ENCODE results near the gene PPEF2. TPM values are rescaled to one million over a fixed set of nuclear protein-coding genes. Genes with fewer than 3 reads are reported as not detected.

The PPEF2 gene
- total and polyA plus RNA-seq, 10 of the 15 experiments (the other 5 are each of a cell fraction or from before 2014, with no cell fraction given), result not detected

- no peak for FAIRE-seq
- H3K4me1 ChIP-seq (ENCODE audit: control insufficient read depth, insufficient read depth, low read length), result no peaks in the 10 kb centered on the region
- H3K36me3 ChIP-seq (ENCODE audit: control insufficient read depth in 2 of 2, insufficient read depth in 2 of 2, low read length in 1 of 2), result no peaks in the 10 kb centered on the region
- no peak overlapping the region for H2AFZ ChIP-seq (ENCODE audit: control insufficient read depth, low read depth, low read length)
- H4K20me1 ChIP-seq (ENCODE audit: control insufficient read depth, insufficient read depth), result no peaks in the 10 kb centered on the region
- no peak for ATAC-seq
- CTCF ChIA-PET, result interaction anchor here (1.6 kb wide), 1 partner anchor 9 kb away, joined by 5 read pairs; no protein-coding TSS in a partner anchor
- intact Hi-C loops (cut with micrococcal nuclease; ENCODE audit: unreplicated experiment), result loop anchor here (5.0 kb wide), 1 partner anchor 178 kb away; no protein-coding TSS in a partner anchor
- SMC1A ChIA-PET (ENCODE audit: uncharacterized antibody, unreplicated experiment), result no interaction called here
- RAD21 ChIA-PET (ENCODE audit: unreplicated experiment), result no interaction called here
- no peaks in the 10 kb centered on the region for H3K27me3 ChIP-seq (replicated peaks in 1 of 2; ENCODE audit: control insufficient read depth in 2 of 2, insufficient read depth in 2 of 2, low read length in 1 of 2)
- no peak overlapping the region for H3K4me3 ChIP-seq
- in situ Hi-C loops (cut with MboI), result no loop called here
- no peak overlapping the region for H3K9ac ChIP-seq (ENCODE audit: control insufficient read depth, insufficient read depth, low read length)
- POLR2A ChIA-PET, result no interaction called here
- H3K9me3 ChIP-seq (replicated peaks; ENCODE audit: control insufficient read depth, insufficient read depth, low read length), result no peaks in the 10 kb centered on the region
- TF ChIP-seq JUND (IDR thresholded peaks at IDR 0.05; ENCODE audit: low read depth, low read length) (no peak), MTA2 (IDR thresholded peaks at IDR 0.05; ENCODE audit: low read depth) (no peak), SMAD5 (IDR thresholded peaks at IDR 0.05; ENCODE audit: low read depth) (no peak), NBN (IDR thresholded peaks at IDR 0.05) (no peak), HDAC2 (IDR thresholded peaks at IDR 0.05) (no peak), PAX8 (IDR thresholded peaks at IDR 0.05) (no peak), ZNF622 (IDR thresholded peaks at IDR 0.05) (no peak), POU2F2 (IDR thresholded peaks at IDR 0.05; ENCODE audit: borderline replicate concordance, low read depth, low read length) (no peak)
- BruUV-seq (replicated peaks), result no TSS peak
- no peaks in the 10 kb centered on the region for H3K79me2 ChIP-seq (ENCODE audit: control insufficient read depth, insufficient read depth, low read length)
- DNase-seq (ENCODE audit: low read depth, low spot score), result no peak
- H3K27ac ChIP-seq (ENCODE audit: control insufficient read depth, insufficient read depth), result no peak overlapping the region
- WGBS (ENCODE audit: insufficient coverage, insufficient replicate concordance, low lambda C conversion rate, missing lambda C conversion rate), result 48% methylated on average over 9 of the region's 9 CpGs
- H3K4me2 ChIP-seq (ENCODE audit: control insufficient read depth, insufficient read depth), result no peak overlapping the region
These were observed 12.6 kb downstream of the PPEF2 start for GRCh38 chr4:75889537-75890199.

GRCh38 chr4:75886104-75886503, 16.1 kb downstream of the PPEF2 start:
- SMC1A ChIA-PET (ENCODE audit: uncharacterized antibody, unreplicated experiment), result interaction anchor here (1.1 kb wide), 1 partner anchor 38 kb away, joined by 3 read pairs; no protein-coding TSS in a partner anchor
- no peak overlapping the region for H3K9ac ChIP-seq (ENCODE audit: control insufficient read depth, insufficient read depth, low read length)
- BruUV-seq (replicated peaks), result no TSS peak
- no peaks in the 10 kb centered on the region for H3K36me3 ChIP-seq (ENCODE audit: control insufficient read depth in 2 of 2, insufficient read depth in 2 of 2, low read length in 1 of 2)
- POLR2A ChIA-PET, result no interaction called here
- DNase-seq (ENCODE audit: low read depth, low spot score) (no peak), ATAC-seq (no peak), FAIRE-seq (no peak)
- H2AFZ ChIP-seq (ENCODE audit: control insufficient read depth, low read depth, low read length), result no peak overlapping the region
- H3K9me3 ChIP-seq (replicated peaks; ENCODE audit: control insufficient read depth, insufficient read depth, low read length), result no peaks in the 10 kb centered on the region
- in situ Hi-C loops (cut with MboI), result no loop called here
- WGBS (ENCODE audit: insufficient coverage, insufficient replicate concordance, low lambda C conversion rate, missing lambda C conversion rate), result 63% methylated on average over 24 of the region's 24 CpGs
- H4K20me1 ChIP-seq (ENCODE audit: control insufficient read depth, insufficient read depth), result no peaks in the 10 kb centered on the region
- CTCF ChIA-PET, result interaction anchor here (0.9 to 1.5 kb wide), 2 partner anchors 10 to 112 kb away, joined by 3 to 8 read pairs; no protein-coding TSS in a partner anchor
- TF ChIP-seq STAT3 (IDR thresholded peaks at IDR 0.05; ENCODE audit: low read depth, low read length) (no peak), KDM1A (IDR thresholded peaks at IDR 0.05; ENCODE audit: borderline replicate concordance) (no peak), ZNF592 (IDR thresholded peaks at IDR 0.05) (no peak), BMI1 (IDR thresholded peaks at IDR 0.05; ENCODE audit: borderline replicate concordance) (no peak), ZBED1 (IDR thresholded peaks at IDR 0.05; ENCODE audit: borderline replicate concordance) (no peak), ATF2 (IDR thresholded peaks at IDR 0.05; ENCODE audit: low read length) (no peak), RELA (IDR thresholded peaks at IDR 0.05; ENCODE audit: borderline replicate concordance, partially characterized antibody) (no peak)
- H3K4me1 ChIP-seq (ENCODE audit: control insufficient read depth, insufficient read depth, low read length), result no peaks in the 10 kb centered on the region
- H3K27me3 ChIP-seq (replicated peaks in 1 of 2; ENCODE audit: control insufficient read depth in 2 of 2, insufficient read depth in 2 of 2, low read length in 1 of 2), result no peaks in the 10 kb centered on the region; a peak in 1 of 4 replicates
- intact Hi-C loops (cut with micrococcal nuclease; ENCODE audit: unreplicated experiment), result no loop called here
- RAD21 ChIA-PET (ENCODE audit: unreplicated experiment), result no interaction called here
- no peak overlapping the region for H3K27ac ChIP-seq (ENCODE audit: control insufficient read depth, insufficient read depth)
- no peaks in the 10 kb centered on the region for H3K79me2 ChIP-seq (ENCODE audit: control insufficient read depth, insufficient read depth, low read length)
- no peak overlapping the region for H3K4me3 ChIP-seq
- H3K4me2 ChIP-seq (ENCODE audit: control insufficient read depth, insufficient read depth), result no peak overlapping the region

Measured in GM12878 (cell line).